ENCODE measurements around the gene NMNAT2. TPM values are rescaled to one million over a fixed set of nuclear protein-coding genes. Genes with fewer than 3 reads are reported as not detected.

The NMNAT2 gene
- total RNA-seq, 1 donor from 2014 or later, result 0.62 TPM

GRCh38 chr1:183284086-183284485 lies 134.1 kb downstream of the NMNAT2 start:
- DNase-seq (no peak), ATAC-seq (no peak)
- Histone ChIP-seq H3K27ac (no peak overlapping the region), H3K4me3 (no peak overlapping the region), H3K27me3 (ENCODE audit: low read depth) (no peaks in the 10 kb centered on the region), H3K36me3 (no peaks in the 10 kb centered on the region), H3K9me3 (no peaks in the 10 kb centered on the region), H3K4me1 (peaks cover 46% of the 10 kb centered on the region)
- TF ChIP-seq, protein P1, sequence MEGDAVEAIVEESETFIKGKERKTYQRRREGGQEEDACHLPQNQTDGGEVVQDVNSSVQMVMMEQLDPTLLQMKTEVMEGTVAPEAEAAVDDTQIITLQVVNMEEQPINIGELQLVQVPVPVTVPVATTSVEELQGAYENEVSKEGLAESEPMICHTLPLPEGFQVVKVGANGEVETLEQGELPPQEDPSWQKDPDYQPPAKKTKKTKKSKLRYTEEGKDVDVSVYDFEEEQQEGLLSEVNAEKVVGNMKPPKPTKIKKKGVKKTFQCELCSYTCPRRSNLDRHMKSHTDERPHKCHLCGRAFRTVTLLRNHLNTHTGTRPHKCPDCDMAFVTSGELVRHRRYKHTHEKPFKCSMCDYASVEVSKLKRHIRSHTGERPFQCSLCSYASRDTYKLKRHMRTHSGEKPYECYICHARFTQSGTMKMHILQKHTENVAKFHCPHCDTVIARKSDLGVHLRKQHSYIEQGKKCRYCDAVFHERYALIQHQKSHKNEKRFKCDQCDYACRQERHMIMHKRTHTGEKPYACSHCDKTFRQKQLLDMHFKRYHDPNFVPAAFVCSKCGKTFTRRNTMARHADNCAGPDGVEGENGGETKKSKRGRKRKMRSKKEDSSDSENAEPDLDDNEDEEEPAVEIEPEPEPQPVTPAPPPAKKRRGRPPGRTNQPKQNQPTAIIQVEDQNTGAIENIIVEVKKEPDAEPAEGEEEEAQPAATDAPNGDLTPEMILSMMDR (IDR thresholded peaks at IDR 0.05), result no peak
- intact Hi-C loops (cut with DNase I), result no loop called here

DNA sequence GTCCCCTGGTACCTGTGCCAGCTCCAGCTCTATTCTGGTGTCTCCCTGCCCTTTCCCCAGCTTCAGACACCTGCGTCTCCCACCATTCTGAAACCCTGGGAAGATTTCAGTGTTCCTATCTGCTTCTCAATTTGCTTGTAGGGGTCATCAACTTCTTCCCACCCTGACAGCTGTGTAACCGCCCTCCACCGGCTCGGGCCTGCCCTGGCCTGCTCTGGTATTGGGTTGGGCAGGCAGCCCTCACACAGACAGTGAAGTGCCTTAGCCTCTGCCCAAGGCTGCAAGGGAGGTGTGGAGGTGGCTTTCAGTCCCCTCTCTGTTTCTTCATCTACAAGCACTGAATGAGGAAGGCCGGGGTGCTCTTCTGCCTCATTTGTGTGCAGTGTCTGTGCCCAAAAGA lies 134.9 kb downstream of the NMNAT2 start:
- no peak for ATAC-seq
- no peak for DNase-seq

DNA sequence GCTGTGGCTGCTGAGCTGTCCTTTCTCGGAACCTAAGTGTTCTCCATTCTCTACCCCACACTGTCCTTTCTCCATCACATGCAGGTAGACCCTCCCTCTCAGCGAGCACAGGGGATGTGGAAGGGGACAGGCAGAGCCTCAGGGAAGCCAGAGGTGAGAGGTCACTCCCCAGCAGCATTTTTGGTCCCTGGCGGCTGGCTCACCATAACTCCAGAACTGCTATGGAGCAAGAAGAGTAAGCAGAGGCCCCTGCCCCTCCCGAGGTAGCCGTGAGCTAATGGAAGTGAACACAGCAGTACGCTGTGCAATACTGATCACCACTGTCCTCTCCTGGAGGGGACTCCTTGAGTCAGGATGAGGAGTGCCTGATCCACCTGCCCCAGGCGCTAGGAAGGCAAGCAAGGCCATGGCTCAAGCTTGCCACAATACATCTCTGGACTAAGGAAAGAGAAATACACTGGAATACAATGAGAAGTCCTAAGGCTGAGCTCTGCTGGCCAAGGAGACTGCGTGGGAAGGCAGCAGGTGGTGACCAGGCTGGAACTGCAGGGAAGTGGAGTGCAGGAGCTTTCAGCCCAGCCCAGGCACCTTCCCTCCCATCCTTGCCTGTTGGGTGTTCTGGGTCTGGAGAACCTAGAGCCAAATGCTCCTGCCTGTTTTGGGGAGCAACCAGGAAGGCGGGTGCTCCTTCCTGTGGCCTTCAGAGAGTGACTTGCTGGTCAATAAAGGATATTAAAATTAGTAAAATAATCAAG lies 135.9 kb downstream of the NMNAT2 start:
- TF ChIP-seq, protein P1 (IDR thresholded peaks at IDR 0.05), result no peak
- Histone ChIP-seq H3K27me3 (ENCODE audit: low read depth) (no peaks in the 10 kb centered on the region), H3K4me3 (no peak overlapping the region), H3K36me3 (no peaks in the 10 kb centered on the region), H3K9me3 (no peaks in the 10 kb centered on the region), H3K27ac (peak overlapping the region; percentile 74), H3K4me1 (peaks cover 49% of the 10 kb centered on the region)
- no peak for DNase-seq
- intact Hi-C loops (cut with DNase I), result no loop called here
- ATAC-seq, result peak; percentile 1 to 4

More for the DNA sequence above, 134.9 kb downstream of the NMNAT2 start:
- no peak overlapping the region for H3K4me3 ChIP-seq
- intact Hi-C loops (cut with DNase I), result no loop called here
- H3K27me3 ChIP-seq (ENCODE audit: low read depth), result no peaks in the 10 kb centered on the region
- TF ChIP-seq, protein P1 (IDR thresholded peaks at IDR 0.05), result no peak
- no peak overlapping the region for H3K27ac ChIP-seq
- H3K4me1 ChIP-seq, result peaks cover 53% of the 10 kb centered on the region
- H3K36me3 ChIP-seq, result no peaks in the 10 kb centered on the region
- H3K9me3 ChIP-seq, result no peaks in the 10 kb centered on the region

DNA sequence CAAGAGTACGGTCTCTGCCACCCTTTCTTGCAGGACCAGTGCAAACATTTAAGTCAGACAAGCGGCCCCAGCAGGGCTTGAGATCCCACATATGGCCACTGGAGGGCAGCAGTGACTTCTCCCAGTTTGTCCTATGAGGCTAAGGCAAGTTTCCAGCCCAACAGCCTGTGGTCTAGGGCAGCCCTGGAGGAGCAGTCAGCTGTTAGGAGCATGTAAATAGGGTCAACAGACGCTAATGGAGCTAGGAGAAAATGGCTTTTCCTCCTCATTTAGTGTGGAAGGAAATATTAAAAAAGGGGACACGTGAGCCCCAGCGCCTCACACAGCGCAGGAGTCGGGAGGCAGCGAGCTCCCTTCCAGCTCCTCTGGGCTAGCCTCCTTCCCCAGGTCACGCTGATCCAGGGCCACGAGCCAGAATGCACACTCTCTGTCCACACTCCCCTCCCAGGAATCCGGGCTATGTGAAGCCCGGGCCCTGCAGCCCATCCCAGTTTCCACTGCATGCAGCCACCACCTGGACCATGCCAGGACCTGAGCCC lies 136.6 kb downstream of the NMNAT2 start:
- intact Hi-C loops (cut with DNase I), result no loop called here
- no peaks in the 10 kb centered on the region for H3K36me3 ChIP-seq
- H3K9me3 ChIP-seq, result no peaks in the 10 kb centered on the region
- peak overlapping the region; percentile 74 for H3K27ac ChIP-seq
- no peak overlapping the region for H3K4me3 ChIP-seq
- no peaks in the 10 kb centered on the region for H3K27me3 ChIP-seq (ENCODE audit: low read depth)
- DNase-seq, result peak; percentile 88
- peaks cover 44% of the 10 kb centered on the region for H3K4me1 ChIP-seq
- TF ChIP-seq, protein P1 (IDR thresholded peaks at IDR 0.05), result peak; percentile 95
- peak; percentile 93 for ATAC-seq

DNA sequence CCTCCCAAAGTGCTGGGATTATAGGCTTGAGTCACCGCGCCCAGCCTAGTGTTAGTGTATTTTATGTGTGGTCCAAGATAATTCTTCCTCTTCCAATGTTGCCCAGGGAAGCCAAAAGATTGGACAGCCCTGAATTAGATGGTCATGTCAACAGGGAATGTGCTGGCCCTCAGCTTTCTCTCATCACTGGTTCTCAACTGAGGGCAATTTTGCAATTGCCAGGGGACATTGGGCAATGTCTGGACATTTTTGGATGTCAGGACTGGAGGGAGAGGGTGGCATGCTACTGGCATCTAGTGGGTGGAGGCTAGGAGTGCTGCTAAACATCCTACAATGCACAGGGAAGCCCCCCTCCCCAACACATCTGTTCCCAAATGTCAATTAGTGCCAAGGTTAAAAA lies 137.1 kb downstream of the NMNAT2 start:
- Histone ChIP-seq H3K9me3 (no peaks in the 10 kb centered on the region), H3K27ac (peak overlapping the region; percentile 74), H3K36me3 (no peaks in the 10 kb centered on the region), H3K27me3 (ENCODE audit: low read depth) (no peaks in the 10 kb centered on the region), H3K4me1 (peaks cover 44% of the 10 kb centered on the region), H3K4me3 (no peak overlapping the region)
- TF ChIP-seq, protein P1 (IDR thresholded peaks at IDR 0.05), result no peak
- intact Hi-C loops (cut with DNase I), result no loop called here
- peak; percentile 8 to 16 for ATAC-seq
- peak; percentile 56 for DNase-seq

All from lower lobe of right lung (tissue), 2 donors.